GM12878 (cell line): Measurements from ENCODE around the gene ZNF687. TPM values are rescaled to one million over a fixed set of nuclear protein-coding genes. Genes with fewer than 3 reads are reported as not detected.
"Not testable (repeated sequence)": the region's sequence is repeated elsewhere in the genome, so short reads cannot be mapped to it uniquely, and the experiment has no call there.

Source experiments
- ATAC-seq: fragments of 200-7000 bp; cut with Tn5 transposase; 3 replicates; pipeline ENCODE4 v1.9.1; 2020; ENCODE audit warnings: mild to moderate bottlenecking, moderate library complexity
- BruUV-seq: library from RNA; stranded (reverse); fragments of 400-500 nt; replicated peaks from 2 replicates; lab custom pipeline; 2021; lab: Mats Ljungman, UMichigan
- CTCF ChIA-PET: fragments of 300-600 bp; sonication (Branson Sonifier 250); formaldehyde crosslinking; extraction: SDS; loops from one replicate; lab custom pipeline; 2021; ENCODE audit warnings: inconsistent platforms; lab: Yijun Ruan, JAX
- POLR2A ChIA-PET: fragments of 350-600 bp; formaldehyde crosslinking; extraction: SDS; loops from one replicate; lab custom pipeline; 2021; ENCODE audit warnings: inconsistent platforms; lab: Charles Lee
- RAD21 ChIA-PET: fragments of 300-600 bp; sonication (Branson Sonifier 250); formaldehyde crosslinking; loops from one replicate; lab custom pipeline; 2023; ENCODE audit warnings: antibody characterized with exemption; ENCODE audit not compliant: unreplicated experiment; lab: Charles Lee
- SMC1A ChIA-PET: fragments of 300-600 bp; sonication (Branson Sonifier 250); formaldehyde crosslinking; loops from one replicate; lab custom pipeline; 2023; ENCODE audit not compliant: unreplicated experiment, uncharacterized antibody; lab: Charles Lee
- DNase-seq: peaks from one replicate; pipeline ENCODE4 v3.0.0-alpha.2; 2011; ENCODE audit warnings: low read depth, low spot score
- FAIRE-seq: peaks from 3 replicates; lab custom pipeline; 2011; peaks lifted over from hg19 to GRCh38; lab: Jason Lieb, UNC
- H2AFZ ChIP-seq: 2 replicates; pipeline ENCODE4 v1.6.0; 2011; ENCODE audit warnings: low read depth, low read length, control low read depth; ENCODE audit not compliant: control insufficient read depth
- H3K27ac ChIP-seq: 2 replicates; pipeline ENCODE4 v1.5.1; 2011; ENCODE audit warnings: control low read depth; ENCODE audit not compliant: control insufficient read depth, insufficient read depth
- H3K27me3 ChIP-seq, 2 experiments: replicated peaks in 1 of 2; 2 replicates each; pipeline versions ENCODE4 v1.6.0 to v1.6.1; 2011; ENCODE audit warnings: low read length in 1 of 2; ENCODE audit not compliant: control insufficient read depth in 2 of 2, insufficient read depth in 2 of 2
- H3K36me3 ChIP-seq, 2 experiments: 2 replicates each; pipeline ENCODE4 v1.5.1; 2011; ENCODE audit warnings: low read length in 1 of 2; ENCODE audit not compliant: control insufficient read depth in 2 of 2, insufficient read depth in 2 of 2
- H3K4me1 ChIP-seq: 2 replicates; pipeline ENCODE4 v1.6.1; 2011; ENCODE audit warnings: mild to moderate bottlenecking, low read length, moderate library complexity, mixed read lengths; ENCODE audit not compliant: control insufficient read depth, insufficient read depth
- H3K4me2 ChIP-seq: 2 replicates; pipeline ENCODE4 v1.6.0; 2011; ENCODE audit warnings: control low read depth; ENCODE audit not compliant: control insufficient read depth, insufficient read depth
- H3K4me3 ChIP-seq: fragments of 200-600 bp; sonication (generic); 2 replicates; pipeline ENCODE4 v1.5.1; 2016
- H3K79me2 ChIP-seq: 2 replicates; pipeline ENCODE4 v1.6.0; 2011; ENCODE audit warnings: low read length; ENCODE audit not compliant: control insufficient read depth, insufficient read depth
- H3K9ac ChIP-seq: 2 replicates; pipeline ENCODE4 v1.8.0; 2011; ENCODE audit warnings: low read length, control low read depth, mixed read lengths; ENCODE audit not compliant: control insufficient read depth, insufficient read depth
- H3K9me3 ChIP-seq: replicated peaks from 3 replicates; pipeline ENCODE4 v1.5.1; 2011; ENCODE audit warnings: mild to moderate bottlenecking, low read length; ENCODE audit not compliant: control insufficient read depth, insufficient read depth
- H4K20me1 ChIP-seq: 2 replicates; pipeline ENCODE4 v1.6.0; 2011; ENCODE audit not compliant: control insufficient read depth, insufficient read depth
- CBFB ChIP-seq: IDR thresholded peaks from 2 replicates; pipeline ENCODE4 v1.6.1; 2016; ENCODE audit warnings: antibody characterized with exemption, low read depth
- CBX3 ChIP-seq: fragments of 200-600 bp; sonication (generic); IDR thresholded peaks from 2 replicates; pipeline ENCODE4 v1.6.1; 2016; ENCODE audit warnings: low read depth, borderline replicate concordance
- E4F1 ChIP-seq: fragments of 450-650 bp; IDR thresholded peaks from 2 replicates; pipeline ENCODE4 v1.6.1; 2018; ENCODE audit warnings: borderline replicate concordance, mild to moderate bottlenecking; ENCODE audit not compliant: partially characterized antibody
- JUNB ChIP-seq: IDR thresholded peaks from 2 replicates; pipeline ENCODE4 v1.6.1; 2016; ENCODE audit warnings: antibody characterized with exemption, mild to moderate bottlenecking
- JUND ChIP-seq: IDR thresholded peaks from 2 replicates; pipeline ENCODE4 v1.6.1; 2012; ENCODE audit warnings: low read depth, mild to moderate bottlenecking, low read length, improper control_type of control experiment, moderate library complexity
- MAX ChIP-seq: IDR thresholded peaks from 2 replicates; pipeline ENCODE4 v1.6.1; 2012; ENCODE audit warnings: low read depth, low read length, improper control_type of control experiment
- POLR2AphosphoS2 ChIP-seq: IDR thresholded peaks from 2 replicates; pipeline ENCODE4 v1.6.1; 2011; ENCODE audit warnings: low read depth, mild to moderate bottlenecking, low read length, improper control_type of control experiment, moderate library complexity
- SIX5 ChIP-seq: IDR thresholded peaks from 2 replicates; pipeline ENCODE4 v1.6.1; 2011; ENCODE audit warnings: mild to moderate bottlenecking, low read depth, low read length, moderate library complexity; ENCODE audit not compliant: severe bottlenecking
- ZBED1 ChIP-seq: IDR thresholded peaks from 2 replicates; pipeline ENCODE4 v1.6.1; 2016; ENCODE audit warnings: borderline replicate concordance
- WGBS: methylation state at CpG from one replicate; pipeline ENCODE4 v1.1.6; 2016; ENCODE audit warnings: low lambda C conversion rate; ENCODE audit not compliant: insufficient replicate concordance, insufficient coverage; ENCODE audit errors: missing lambda C conversion rate; 5-methylcytosine and 5-hydroxymethylcytosine counted together
- in situ Hi-C: fragments of 300-500 bp; cut with MboI; formaldehyde crosslinking; loops from 9 replicates; pipeline ENCODE4 v1.14.3; 2018; ENCODE audit warnings: mixed read lengths
- intact Hi-C: fragments of 100-400 bp; cut with micrococcal nuclease; formaldehyde crosslinking; loops from one replicate; pipeline ENCODE4 v1.14.2; 2022; ENCODE audit not compliant: unreplicated experiment
- polyA plus RNA-seq, 11 experiments: library from polyadenylated mRNA; depleted of rRNA in 4 of 11; unstranded in 6 of 11; stranded (reverse) in 5 of 11; fragments of >200 nt; fragmentation: Nextera tagmentation in 4 of 11; fragmentation: Illumina TruSeq in 1 of 11; extraction: Ambion mirVana in 4 of 11; extraction: Trizol in 1 of 11; gene quantifications; 1 replicate in 1 of 11; 2 replicates in 10 of 11; pipeline versions ENCODE4 v1.2.1 to v1.2.3, GENCODE V29; 2011 to 2016; ENCODE audit warnings: inconsistent platforms in 2 of 11, missing spikeins in 2 of 11, low read depth in 1 of 11
- total RNA-seq, 4 experiments: library from RNA; depleted of rRNA in 3 of 4; stranded (reverse); fragments of >200 nt in 3 of 4; fragmentation: Illumina TruSeq in 1 of 4; extraction: Trizol in 1 of 4; gene quantifications; 2 replicates each; pipeline versions ENCODE4 v1.2.1 to v1.2.3, GENCODE V29; 2013 to 2021

Gene ZNF687
- total and polyA plus RNA-seq, 10 of the 15 experiments (the other 5 are each of a cell fraction or from before 2014, with no cell fraction given), result 0.08 to 30.9 (median 9.9) TPM

- TF ChIP-seq E4F1 (no peak), SIX5 (no peak), JUNB (no peak), CBFB (no peak), POLR2AphosphoS2 (no peak), MAX (no peak), ZBED1 (no peak), CBX3 (no peak)
Observed at GRCh38 chr1:151267760-151268159, 14.3 kb upstream of the ZNF687 start (continued).

GRCh38 chr1:151273924-151274466 lies 8.1 kb upstream of the ZNF687 start:
- SMC1A ChIA-PET, result interaction anchor here (1.3 kb wide), 1 partner anchor 17 kb away, joined by 5 read pairs; no protein-coding TSS in a partner anchor
- no peak overlapping the region for H3K27ac ChIP-seq
- no peak for TF ChIP-seq JUND
- TF ChIP-seq, all 136 proteins: peak for 0
- ATAC-seq (no peak), DNase-seq (no peak), FAIRE-seq (no peak)
- ChIA-PET POLR2A (no interaction called here), CTCF (no interaction called here), RAD21 (no interaction called here)
- no peaks in the 10 kb centered on the region for H3K27me3 ChIP-seq
- BruUV-seq, result no TSS peak
- in situ Hi-C loops, result no loop called here
- WGBS, result 77% methylated on average over 3 of the region's 3 CpGs
- intact Hi-C loops, result no loop called here
- no peaks in the 10 kb centered on the region for H3K36me3 ChIP-seq
- H3K4me2 ChIP-seq, result no peak overlapping the region
- no peak overlapping the region for H3K9ac ChIP-seq
- no peak overlapping the region for H3K4me3 ChIP-seq
- no peak overlapping the region for H2AFZ ChIP-seq
- H3K79me2 ChIP-seq, result no peaks in the 10 kb centered on the region
- no peaks in the 10 kb centered on the region for H3K9me3 ChIP-seq
- no peaks in the 10 kb centered on the region for H4K20me1 ChIP-seq
- peaks cover 15% of the 10 kb centered on the region for H3K4me1 ChIP-seq

- 50% methylated on average over 5 of the region's 5 CpGs for WGBS
- intact Hi-C loops, result not testable (repeated sequence)
Observed at GRCh38 chr1:151275341-151275740, 6.8 kb upstream of the ZNF687 start.

More at GRCh38 chr1:151275341-151275740, 6.8 kb upstream of the ZNF687 start:
- H3K27ac ChIP-seq, H3K4me3 ChIP-seq, H3K4me2 ChIP-seq, H3K9ac ChIP-seq, DNase-seq, H2AFZ ChIP-seq, H3K79me2 ChIP-seq, FAIRE-seq, ATAC-seq, BruUV-seq, H4K20me1 ChIP-seq, H3K9me3 ChIP-seq, in situ Hi-C loops, H3K36me3 ChIP-seq, H3K27me3 ChIP-seq, RAD21 ChIA-PET, SMC1A ChIA-PET: not testable (repeated sequence)
- ChIA-PET POLR2A (interaction anchor here (1.1 kb wide), 1 partner anchor 20 kb away, joined by 3 read pairs; no protein-coding TSS in a partner anchor), CTCF (interaction anchor here (0.6 to 0.8 kb wide), 3 partner anchors 19 to 204 kb away, joined by 3 to 4 read pairs (median 3); no protein-coding TSS in a partner anchor)
- peaks cover 15% of the 10 kb centered on the region for H3K4me1 ChIP-seq
